Measurements from ENCODE around the gene GLI3.

GLI3 gene

DNA sequence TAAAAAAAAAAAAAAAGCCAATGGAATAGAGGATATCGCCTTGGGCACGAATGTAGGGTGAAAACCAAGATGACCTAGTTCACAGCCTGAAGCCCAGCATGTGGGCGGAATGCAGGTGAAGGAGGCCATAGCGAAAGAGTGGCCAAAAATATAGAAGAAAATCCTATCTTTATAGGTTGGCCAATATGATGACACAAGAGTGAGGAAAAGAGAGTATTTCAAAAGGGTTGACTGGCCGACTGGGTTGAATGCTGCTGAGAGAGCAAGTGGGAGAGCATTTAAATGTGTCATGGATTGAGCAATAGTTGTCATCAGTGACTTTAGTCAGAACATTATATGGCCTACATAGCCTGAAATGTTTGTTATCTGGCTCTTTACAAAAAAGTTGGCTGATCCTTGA, 17.2 kb upstream of the GLI3 start:
- Histone ChIP-seq H3K9ac (ENCODE audit: low read depth in 1 of 2, low read length in 2 of 2) (no peak overlapping the region), H3K36me3 (ENCODE audit: control insufficient read depth in 1 of 2, insufficient read depth in 2 of 2, low read length in 2 of 2) (no peaks in the 10 kb centered on the region), H3K27me3 (ENCODE audit: control insufficient read depth in 1 of 2, insufficient read depth in 2 of 2, low read length in 2 of 2) (no peaks in the 10 kb centered on the region), H3K27ac (ENCODE audit: low read depth, low read length) (no peak overlapping the region), H3K4me3 (ENCODE audit: low read depth in 1 of 2, low read length in 2 of 2) (no peak overlapping the region), H3K4me1 (ENCODE audit: control insufficient read depth in 1 of 2, insufficient read depth in 2 of 2, low read length in 2 of 2) (no peaks in the 10 kb centered on the region), H3K9me3 (ENCODE audit: control insufficient read depth in 1 of 2, low read length in 2 of 2) (no peaks in the 10 kb centered on the region)

DNA sequence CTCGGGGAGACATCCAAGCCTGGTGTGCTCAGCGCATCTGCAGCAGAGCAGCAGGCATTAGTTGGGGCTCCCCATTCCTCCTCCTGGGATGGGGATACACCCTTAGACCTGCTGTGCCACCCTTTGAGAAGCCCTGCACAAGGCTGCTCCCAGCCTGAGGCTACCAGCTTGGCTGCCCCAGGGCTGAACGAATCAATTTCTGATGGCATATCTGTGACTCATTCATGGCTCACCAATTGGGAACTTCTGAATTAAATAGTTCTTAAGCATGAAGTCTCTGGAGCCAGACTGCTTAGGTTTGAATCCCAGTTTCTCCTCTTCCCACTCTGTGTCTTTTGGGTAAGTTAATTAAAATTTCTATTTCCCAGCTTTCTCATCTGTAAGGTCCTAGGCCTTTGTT, 16.3 kb upstream of the GLI3 start:
- Histone ChIP-seq H3K9me3 (ENCODE audit: control insufficient read depth in 1 of 2, low read length in 2 of 2) (no peaks in the 10 kb centered on the region), H3K27me3 (ENCODE audit: control insufficient read depth in 1 of 2, insufficient read depth in 2 of 2, low read length in 2 of 2) (no peaks in the 10 kb centered on the region), H3K36me3 (ENCODE audit: control insufficient read depth in 1 of 2, insufficient read depth in 2 of 2, low read length in 2 of 2) (no peaks in the 10 kb centered on the region), H3K9ac (ENCODE audit: low read depth in 1 of 2, low read length in 2 of 2) (no peak overlapping the region), H3K4me1 (ENCODE audit: control insufficient read depth in 1 of 2, insufficient read depth in 2 of 2, low read length in 2 of 2) (no peaks in the 10 kb centered on the region), H3K27ac (ENCODE audit: low read depth, low read length) (no peak overlapping the region), H3K4me3 (ENCODE audit: low read depth in 1 of 2, low read length in 2 of 2) (no peak overlapping the region)

DNA sequence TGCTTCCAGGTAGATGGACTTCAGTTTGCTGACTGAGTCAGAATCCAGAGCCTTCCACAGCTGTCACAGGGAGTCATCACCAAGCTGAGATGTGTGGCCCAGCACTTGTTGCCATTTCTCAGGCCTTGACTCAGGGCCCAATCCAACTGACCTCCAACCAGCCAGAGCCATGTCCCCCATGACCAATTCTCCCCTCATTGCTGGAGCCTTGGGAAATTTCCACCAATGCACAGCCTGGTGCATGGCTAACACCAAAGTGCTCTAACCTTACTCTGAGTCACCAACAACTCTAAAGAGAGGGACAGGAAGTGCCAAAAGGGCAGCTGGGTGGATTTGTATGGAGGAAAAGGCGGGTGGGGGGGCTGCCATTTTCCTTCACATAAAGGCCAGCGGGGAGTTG, 13.4 kb upstream of the GLI3 start:
- no peak overlapping the region for H3K9ac ChIP-seq (ENCODE audit: low read depth in 1 of 2, low read length in 2 of 2)
- H3K4me3 ChIP-seq (ENCODE audit: low read depth in 1 of 2, low read length in 2 of 2) = no peak overlapping the region
- H3K4me1 ChIP-seq (ENCODE audit: control insufficient read depth in 1 of 2, insufficient read depth in 2 of 2, low read length in 2 of 2) = no peaks in the 10 kb centered on the region
- H3K27ac ChIP-seq (ENCODE audit: low read depth, low read length) = no peak overlapping the region
- H3K36me3 ChIP-seq (ENCODE audit: control insufficient read depth in 1 of 2, insufficient read depth in 2 of 2, low read length in 2 of 2) = no peaks in the 10 kb centered on the region
- no peaks in the 10 kb centered on the region for H3K9me3 ChIP-seq (ENCODE audit: control insufficient read depth in 1 of 2, low read length in 2 of 2)
- H3K27me3 ChIP-seq (ENCODE audit: control insufficient read depth in 1 of 2, insufficient read depth in 2 of 2, low read length in 2 of 2) = no peaks in the 10 kb centered on the region

DNA sequence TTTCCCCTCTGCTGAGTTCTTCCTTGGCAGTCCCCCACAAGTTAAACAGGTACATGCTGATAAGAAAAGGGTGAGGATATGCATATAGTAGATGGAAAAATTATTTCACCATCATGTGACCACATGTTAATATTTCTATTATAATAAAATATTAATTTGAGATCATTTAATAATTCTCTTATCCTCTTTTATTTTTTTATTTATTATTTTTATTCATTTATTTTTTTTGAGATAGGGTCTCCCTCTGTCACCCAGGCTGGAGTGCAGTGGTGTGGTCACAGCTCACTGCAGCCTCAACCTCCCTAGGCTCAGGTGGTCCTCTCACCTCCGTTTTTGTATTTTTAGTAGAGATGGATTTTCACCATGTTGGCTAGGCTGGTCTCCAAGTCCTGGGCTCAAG, 11.6 kb upstream of the GLI3 start:
- Histone ChIP-seq H3K27me3 (ENCODE audit: control insufficient read depth in 1 of 2, insufficient read depth in 2 of 2, low read length in 2 of 2) (no peaks in the 10 kb centered on the region), H3K4me3 (ENCODE audit: low read depth in 1 of 2, low read length in 2 of 2) (no peak overlapping the region), H3K27ac (ENCODE audit: low read depth, low read length) (no peak overlapping the region), H3K9ac (ENCODE audit: low read depth in 1 of 2, low read length in 2 of 2) (no peak overlapping the region), H3K4me1 (ENCODE audit: control insufficient read depth in 1 of 2, insufficient read depth in 2 of 2, low read length in 2 of 2) (no peaks in the 10 kb centered on the region), H3K9me3 (ENCODE audit: control insufficient read depth in 1 of 2, low read length in 2 of 2) (no peaks in the 10 kb centered on the region), H3K36me3 (ENCODE audit: control insufficient read depth in 1 of 2, insufficient read depth in 2 of 2, low read length in 2 of 2) (no peaks in the 10 kb centered on the region)

DNA sequence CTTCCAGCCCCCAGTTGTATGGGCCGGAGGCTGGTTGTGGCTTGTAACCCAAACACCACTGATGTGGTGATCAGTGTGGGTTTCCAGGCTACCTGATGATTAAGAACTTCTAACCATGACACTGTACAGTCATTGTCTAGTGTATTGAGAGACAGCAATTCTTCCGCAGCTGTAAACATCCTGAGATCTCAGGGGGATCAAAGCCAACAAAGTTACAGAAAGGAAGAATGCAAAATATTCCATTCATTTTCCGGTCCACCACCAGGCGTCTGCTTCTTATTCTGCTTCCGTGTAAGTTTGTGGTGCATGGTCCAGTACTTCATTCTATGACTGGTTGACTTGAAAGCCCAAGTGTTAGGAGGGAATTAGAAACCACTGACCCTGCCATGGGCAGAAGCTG, 10.3 kb upstream of the GLI3 start:
- Histone ChIP-seq H3K4me1 (ENCODE audit: control insufficient read depth in 1 of 2, insufficient read depth in 2 of 2, low read length in 2 of 2) (no peaks in the 10 kb centered on the region), H3K4me3 (ENCODE audit: low read depth in 1 of 2, low read length in 2 of 2) (no peak overlapping the region), H3K27me3 (ENCODE audit: control insufficient read depth in 1 of 2, insufficient read depth in 2 of 2, low read length in 2 of 2) (no peaks in the 10 kb centered on the region), H3K27ac (ENCODE audit: low read depth, low read length) (no peak overlapping the region), H3K36me3 (ENCODE audit: control insufficient read depth in 1 of 2, insufficient read depth in 2 of 2, low read length in 2 of 2) (no peaks in the 10 kb centered on the region), H3K9ac (ENCODE audit: low read depth in 1 of 2, low read length in 2 of 2) (no peak overlapping the region), H3K9me3 (ENCODE audit: control insufficient read depth in 1 of 2, low read length in 2 of 2) (no peaks in the 10 kb centered on the region)

DNA sequence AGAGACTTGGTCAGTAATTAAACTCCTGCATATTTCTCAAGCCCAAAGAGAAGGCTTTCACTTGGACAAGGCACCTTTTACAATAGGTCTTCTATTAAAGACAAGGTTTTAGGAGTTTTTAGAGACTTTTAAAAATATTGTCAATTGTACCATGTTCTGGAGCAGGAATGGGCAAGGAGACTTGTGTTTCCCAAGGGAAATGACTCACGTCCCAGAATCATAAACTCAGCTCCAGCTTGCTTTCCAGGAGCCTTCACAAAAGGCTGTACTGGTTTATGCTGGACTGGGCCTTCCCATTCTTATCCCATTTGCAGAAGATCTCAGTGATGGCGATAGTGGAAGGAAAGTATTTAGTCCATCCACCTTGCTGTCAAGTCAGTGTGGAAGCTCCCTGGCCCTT, 7.8 kb upstream of the GLI3 start:
- H3K4me3 ChIP-seq (ENCODE audit: low read depth in 1 of 2, low read length in 2 of 2) = no peak overlapping the region
- H3K27me3 ChIP-seq (ENCODE audit: control insufficient read depth in 1 of 2, insufficient read depth in 2 of 2, low read length in 2 of 2) = no peaks in the 10 kb centered on the region
- no peak overlapping the region for H3K27ac ChIP-seq (ENCODE audit: low read depth, low read length)
- no peaks in the 10 kb centered on the region for H3K9me3 ChIP-seq (ENCODE audit: control insufficient read depth in 1 of 2, low read length in 2 of 2)
- H3K9ac ChIP-seq (ENCODE audit: low read depth in 1 of 2, low read length in 2 of 2) = no peak overlapping the region
- no peaks in the 10 kb centered on the region for H3K36me3 ChIP-seq (ENCODE audit: control insufficient read depth in 1 of 2, insufficient read depth in 2 of 2, low read length in 2 of 2)
- H3K4me1 ChIP-seq (ENCODE audit: control insufficient read depth in 1 of 2, insufficient read depth in 2 of 2, low read length in 2 of 2) = no peaks in the 10 kb centered on the region

DNA sequence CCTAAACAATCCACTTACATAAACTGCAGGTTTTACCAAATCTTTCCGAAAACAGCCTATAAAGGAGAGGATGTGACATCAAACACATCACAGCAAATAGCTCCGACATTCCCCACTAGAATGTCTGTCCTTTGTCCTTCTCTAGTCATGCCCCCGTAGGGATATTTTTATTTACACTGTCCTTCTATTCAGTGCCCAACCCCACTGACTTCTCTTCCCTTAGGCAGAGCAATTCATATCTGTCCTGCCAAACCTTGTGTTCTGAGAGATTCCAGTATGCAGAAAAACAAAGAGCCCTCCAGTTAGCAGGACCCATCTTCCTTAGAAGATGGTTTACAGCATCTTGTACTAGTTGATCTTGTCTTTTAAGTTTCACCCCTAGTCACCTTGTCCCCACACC, 5.4 kb upstream of the GLI3 start:
- no peak overlapping the region for H3K4me3 ChIP-seq (ENCODE audit: low read depth in 1 of 2, low read length in 2 of 2)
- H3K27me3 ChIP-seq (ENCODE audit: control insufficient read depth in 1 of 2, insufficient read depth in 2 of 2, low read length in 2 of 2) = peaks cover 0 to 5% of the 10 kb centered on the region in 2 donors
- no peaks in the 10 kb centered on the region for H3K9me3 ChIP-seq (ENCODE audit: control insufficient read depth in 1 of 2, low read length in 2 of 2)
- H3K9ac ChIP-seq (ENCODE audit: low read depth in 1 of 2, low read length in 2 of 2) = no peak overlapping the region
- no peaks in the 10 kb centered on the region for H3K36me3 ChIP-seq (ENCODE audit: control insufficient read depth in 1 of 2, insufficient read depth in 2 of 2, low read length in 2 of 2)
- no peaks in the 10 kb centered on the region for H3K4me1 ChIP-seq (ENCODE audit: control insufficient read depth in 1 of 2, insufficient read depth in 2 of 2, low read length in 2 of 2)
- H3K27ac ChIP-seq (ENCODE audit: low read depth, low read length) = no peak overlapping the region

DNA sequence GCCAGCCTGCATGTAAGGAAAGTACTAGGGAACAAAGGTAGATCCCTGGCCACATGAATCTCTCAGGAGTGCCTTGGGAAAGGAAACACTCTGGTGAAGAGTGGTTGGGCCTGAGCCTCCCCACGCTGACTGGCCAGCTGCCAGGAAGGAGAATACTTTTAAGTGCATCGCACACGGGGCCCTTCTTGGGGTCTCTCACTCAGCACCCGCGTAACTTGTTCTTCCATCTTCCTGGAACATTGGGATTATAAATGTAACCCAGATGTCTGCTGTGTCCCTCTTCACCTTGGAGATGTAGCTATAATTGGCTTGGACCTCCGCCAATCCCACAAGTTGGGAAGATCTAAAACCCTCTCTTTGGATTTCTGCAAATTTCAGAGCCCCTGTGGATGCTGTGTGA, 4.4 kb upstream of the GLI3 start:
- Histone ChIP-seq H3K27ac (ENCODE audit: low read depth, low read length) (no peak overlapping the region), H3K4me1 (ENCODE audit: control insufficient read depth in 1 of 2, insufficient read depth in 2 of 2, low read length in 2 of 2) (no peaks in the 10 kb centered on the region), H3K4me3 (ENCODE audit: low read depth in 1 of 2, low read length in 2 of 2) (no peak overlapping the region), H3K9ac (ENCODE audit: low read depth in 1 of 2, low read length in 2 of 2) (no peak overlapping the region), H3K36me3 (ENCODE audit: control insufficient read depth in 1 of 2, insufficient read depth in 2 of 2, low read length in 2 of 2) (no peaks in the 10 kb centered on the region), H3K27me3 (ENCODE audit: control insufficient read depth in 1 of 2, insufficient read depth in 2 of 2, low read length in 2 of 2) (peaks cover 3 to 5% of the 10 kb centered on the region in 2 donors), H3K9me3 (ENCODE audit: control insufficient read depth in 1 of 2, low read length in 2 of 2) (no peaks in the 10 kb centered on the region)

DNA sequence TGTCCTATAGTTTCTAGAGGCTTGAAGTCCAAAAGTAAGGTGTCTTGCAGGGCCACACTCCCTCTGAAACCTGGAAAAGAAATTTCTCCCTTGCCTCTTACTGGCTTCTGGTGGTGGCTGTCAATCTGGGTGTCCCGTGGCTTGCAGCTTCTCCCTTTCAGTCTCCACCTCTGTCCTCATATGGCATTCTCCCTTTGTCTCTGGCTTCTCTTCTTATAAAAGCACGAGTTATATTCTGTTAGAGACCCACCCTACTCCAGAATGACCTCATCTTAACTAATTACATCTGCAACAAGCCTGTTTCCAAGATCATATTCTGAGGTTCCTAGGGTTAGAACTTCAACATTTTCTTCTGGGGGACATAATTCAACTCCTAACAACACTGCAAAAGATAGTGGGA, 3.4 kb upstream of the GLI3 start:
- peaks cover 13% of the 10 kb centered on the region in 2 donors for H3K27me3 ChIP-seq (ENCODE audit: control insufficient read depth in 1 of 2, insufficient read depth in 2 of 2, low read length in 2 of 2)
- no peaks in the 10 kb centered on the region for H3K36me3 ChIP-seq (ENCODE audit: control insufficient read depth in 1 of 2, insufficient read depth in 2 of 2, low read length in 2 of 2)
- H3K4me1 ChIP-seq (ENCODE audit: control insufficient read depth in 1 of 2, insufficient read depth in 2 of 2, low read length in 2 of 2) = no peaks in the 10 kb centered on the region
- H3K4me3 ChIP-seq (ENCODE audit: low read depth in 1 of 2, low read length in 2 of 2) = no peak overlapping the region
- H3K27ac ChIP-seq (ENCODE audit: low read depth, low read length) = no peak overlapping the region
- no peak overlapping the region for H3K9ac ChIP-seq (ENCODE audit: low read depth in 1 of 2, low read length in 2 of 2)
- no peaks in the 10 kb centered on the region for H3K9me3 ChIP-seq (ENCODE audit: control insufficient read depth in 1 of 2, low read length in 2 of 2)

DNA sequence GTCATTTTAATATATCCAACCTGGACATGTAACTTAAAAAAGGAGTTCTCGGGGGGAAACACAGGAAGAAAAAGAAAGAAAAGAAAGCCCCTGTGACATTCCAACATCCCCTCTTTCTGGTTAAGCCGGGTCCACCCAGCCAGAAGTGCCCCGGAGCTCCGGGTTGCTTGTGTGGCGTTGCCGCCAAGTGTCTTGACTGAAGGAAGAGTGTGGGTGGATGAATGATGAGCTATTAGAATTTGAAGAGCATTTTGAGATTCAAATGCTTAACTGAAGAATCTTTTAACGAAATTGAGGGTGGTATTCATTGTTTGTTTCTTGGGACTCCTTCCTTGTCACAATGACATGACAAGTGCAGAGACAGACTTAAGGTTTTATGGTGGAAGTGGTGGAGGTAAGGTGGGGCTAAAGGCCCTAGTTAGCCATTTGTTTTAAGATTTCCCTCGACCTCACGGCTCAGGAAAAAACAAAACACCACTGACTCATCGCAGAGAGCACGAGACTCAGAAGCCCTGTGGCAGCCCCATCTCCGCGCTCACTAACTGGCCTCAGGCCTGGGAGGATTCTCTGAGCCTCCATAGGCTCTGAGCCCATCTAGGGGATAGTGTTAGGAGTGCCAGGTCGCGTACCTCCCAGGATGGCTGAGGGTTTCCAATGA, 1.8 kb upstream of the GLI3 start:
- H3K27me3 ChIP-seq (ENCODE audit: control insufficient read depth in 1 of 2, insufficient read depth in 2 of 2, low read length in 2 of 2) = peaks cover 21 to 27% of the 10 kb centered on the region in 2 donors
- no peak overlapping the region for H3K27ac ChIP-seq (ENCODE audit: low read depth, low read length)

More for the DNA sequence above, 1.8 kb upstream of the GLI3 start:
- Histone ChIP-seq H3K4me3 (ENCODE audit: low read depth in 1 of 2, low read length in 2 of 2) (peak overlapping the region in 1 of 2 donors; percentile 17), H3K36me3 (ENCODE audit: control insufficient read depth in 1 of 2, insufficient read depth in 2 of 2, low read length in 2 of 2) (no peaks in the 10 kb centered on the region), H3K9me3 (ENCODE audit: control insufficient read depth in 1 of 2, low read length in 2 of 2) (no peaks in the 10 kb centered on the region), H3K9ac (ENCODE audit: low read depth in 1 of 2, low read length in 2 of 2) (no peak overlapping the region), H3K4me1 (ENCODE audit: control insufficient read depth in 1 of 2, insufficient read depth in 2 of 2, low read length in 2 of 2) (no peaks in the 10 kb centered on the region)

Data from duodenal mucosa (tissue), 2 donors.